GM23338 (cell line): Measurements from ENCODE around the gene CATSPERE.

ENCODE experiments used
- CREB1 ChIP-seq: fragments of 250-450 bp; sonication (Bioruptor Pico); IDR thresholded peaks from 2 replicates; pipeline ENCODE4 v1.5.0; 2020; ENCODE audit warnings: low read depth, mild to moderate bottlenecking, moderate library complexity
- CTCF ChIP-seq, 2 experiments: fragments of 200-600 bp in 1 of 2; sonication (generic) in 1 of 2; conservative IDR thresholded peaks; 2 replicates each; pipeline versions ENCODE4 v1.5.1 to v1.6.1; 2016 to 2017; ENCODE audit warnings: antibody characterized with exemption in 2 of 2, low read depth in 2 of 2, mild to moderate bottlenecking in 2 of 2, moderate library complexity in 1 of 2
- POLR2AphosphoS5 ChIP-seq: IDR thresholded peaks from 2 replicates; pipeline ENCODE4 v1.6.1; 2016; ENCODE audit warnings: antibody characterized with exemption, low read depth
- ZNF331 ChIP-seq: fragments of 250-450 bp; sonication (Bioruptor Pico); IDR thresholded peaks from 2 replicates; pipeline ENCODE4 v1.5.0; 2020; ENCODE audit warnings: low read depth, mild to moderate bottlenecking, moderate library complexity

GRCh38 chr1:244645890-244646289 is 184.8 kb downstream of the CATSPERE start:
- TF ChIP-seq CTCF (conservative IDR thresholded peaks at IDR 0.05; ENCODE audit: low read depth in 2 of 2) = no peak
- no peak for TF ChIP-seq CREB1
- no peak for TF ChIP-seq POLR2AphosphoS5
- no peak for TF ChIP-seq ZNF331 (CRISPR knock-in tag)
